Right cardiac atrium (tissue), 5 donors: Measurements from ENCODE around the gene OR4N5. TPM values are rescaled to one million over a fixed set of nuclear protein-coding genes. Genes with fewer than 3 reads are reported as not detected.
"Not testable (repeated sequence)": the region's sequence is repeated elsewhere in the genome, so short reads cannot be mapped to it uniquely, and the experiment has no call there.

Source experiments
- ATAC-seq, 2 donors: fragments of 200-7000 bp; cut with Tn5 transposase; one replicate each; pipeline versions ENCODE4 v1.8.0 to v1.9.1; 2020; ENCODE audit warnings: moderate library complexity in 2 of 2, mild to moderate bottlenecking in 1 of 2
- DNase-seq, 3 donors: peaks; one replicate each; pipeline ENCODE4 v3.0.0-alpha.2; 2020
- H3K27ac ChIP-seq: one replicate; pipeline ENCODE4 v1.5.1; 2013; ENCODE audit warnings: mild to moderate bottlenecking, low read length, control low read depth, moderate library complexity
- H3K27me3 ChIP-seq: one replicate; pipeline ENCODE4 v1.6.1; 2013; ENCODE audit not compliant: control insufficient read depth, insufficient read depth
- H3K4me1 ChIP-seq: one replicate; pipeline ENCODE4 v1.6.1; 2013; ENCODE audit warnings: low read length; ENCODE audit not compliant: control insufficient read depth, insufficient read depth
- H3K4me3 ChIP-seq: one replicate; pipeline ENCODE4 v1.5.1; 2013; ENCODE audit warnings: low read length, control low read depth
- H3K9me3 ChIP-seq: one replicate; pipeline ENCODE4 v1.6.1; 2013; ENCODE audit warnings: low read length; ENCODE audit not compliant: control insufficient read depth
- WGBS: extraction: QIAGEN DNeasy Blood & Tissue Kit; methylation state at CpG from one replicate; pipeline ENCODE4 v1.1.7; 2013; 5-methylcytosine and 5-hydroxymethylcytosine counted together
- intact Hi-C, 4 donors: fragments of 100-400 bp; cut with DNase I; formaldehyde crosslinking; loops; one replicate each; pipeline versions ENCODE4 v1.11.0 to v1.14.0; 2022 to 2023
- long read RNA-seq, 4 donors: library from polyadenylated mRNA; unstranded; transcript quantifications; one replicate each; pipeline ENCODE4 v2.0.0, GENCODE V29; 2020 to 2021
- polyA plus RNA-seq: library from polyadenylated mRNA; stranded (reverse); fragments of 200-250 nt; gene quantifications from one replicate; pipeline ENCODE4 v1.2.3, GENCODE V29; 2013
- total RNA-seq, 4 donors: library from RNA; stranded (reverse); fragmentation: NEBNext Ultra II Directional; extraction: Animal tissue kit (Norgen Biotek cat#: 25700); gene quantifications; one replicate each; pipeline ENCODE4 v1.2.1, GENCODE V29; 2021
- donor health status: healthy with polysubstance abuse.
- donor health status: DM: no; HTN: yes; CAD: no.
- donor health status: DM: no; HTN: no; CAD: no.
- donor health status: DM: no; HTN: yes; CAD: no; lungs with severe emphysema.
- donor health status: DM: yes; HTN: yes; CAD: no.

OR4N5 gene, protein sequence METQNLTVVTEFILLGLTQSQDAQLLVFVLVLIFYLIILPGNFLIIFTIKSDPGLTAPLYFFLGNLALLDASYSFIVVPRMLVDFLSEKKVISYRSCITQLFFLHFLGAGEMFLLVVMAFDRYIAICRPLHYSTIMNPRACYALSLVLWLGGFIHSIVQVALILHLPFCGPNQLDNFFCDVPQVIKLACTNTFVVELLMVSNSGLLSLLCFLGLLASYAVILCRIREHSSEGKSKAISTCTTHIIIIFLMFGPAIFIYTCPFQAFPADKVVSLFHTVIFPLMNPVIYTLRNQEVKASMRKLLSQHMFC
- total RNA-seq = not detected
- not detected for polyA plus RNA-seq
- long read RNA-seq, donor 1 = 0 reads
- long read RNA-seq, donor 2 = 0 reads
- long read RNA-seq, donor 3 = 0 reads
- long read RNA-seq, donor 4 = 0 reads

DNA sequence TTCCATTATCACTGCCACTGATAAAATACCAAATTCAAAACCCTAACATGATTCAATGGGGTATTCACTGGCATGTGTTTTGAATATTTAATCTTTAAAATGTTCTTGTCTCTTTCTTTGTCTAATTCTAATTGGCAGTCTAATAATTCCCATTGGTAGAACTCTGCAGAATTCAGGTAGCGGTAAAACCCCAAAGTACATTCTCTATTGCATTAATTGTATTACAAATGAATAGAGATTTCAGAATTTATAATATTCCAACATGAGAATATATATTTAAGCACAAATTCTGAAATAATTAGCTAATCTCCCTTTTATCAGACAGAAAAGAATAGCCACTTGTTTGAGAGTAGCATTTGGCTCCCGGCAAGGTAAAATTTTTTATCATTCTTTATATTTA is at the start of gene OR4N5:
Gene OR4N5, plus strand, starts transcription at position 301 of the 400 bp plus-strand sequence. CDS start 4,916 bp downstream, outside the sequence.
- no peaks in the 10 kb centered on the region for H3K9me3 ChIP-seq
- no peaks in the 10 kb centered on the region for H3K27me3 ChIP-seq
- 84% methylated on average over 2 of the region's 2 CpGs for WGBS
- intact Hi-C loops = no loop called here
- H3K27ac ChIP-seq = no peak within 1 kb of the TSS
- no peaks in the 10 kb centered on the region for H3K4me1 ChIP-seq
- H3K4me3 ChIP-seq = no peak within 1 kb of the TSS
- DNase-seq (no peak), ATAC-seq (no peak)

DNA sequence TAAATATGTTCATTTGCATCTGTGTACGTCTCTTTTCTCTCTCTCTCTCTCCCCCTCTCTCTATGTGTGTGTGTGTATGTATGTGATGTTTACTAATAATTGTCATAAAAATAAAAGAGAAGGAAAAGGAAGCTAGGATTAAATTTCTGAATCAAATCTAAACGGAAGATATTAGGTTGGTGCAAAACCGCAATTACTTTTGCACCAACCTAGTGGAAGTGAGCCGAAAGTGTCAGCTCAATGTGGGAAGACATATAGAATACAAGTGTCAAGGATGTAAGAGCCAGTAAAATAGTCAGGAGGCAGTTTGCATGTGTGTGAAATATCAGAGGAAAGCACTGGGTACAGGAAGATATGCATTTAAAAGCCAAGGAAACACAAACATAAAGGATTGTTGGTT is 46.6 kb upstream of the OR4N5 start:
- WGBS = 43% methylated on average over 4 of the region's 4 CpGs
- no peak for ATAC-seq
- H3K27ac ChIP-seq = no peak overlapping the region

DNA sequence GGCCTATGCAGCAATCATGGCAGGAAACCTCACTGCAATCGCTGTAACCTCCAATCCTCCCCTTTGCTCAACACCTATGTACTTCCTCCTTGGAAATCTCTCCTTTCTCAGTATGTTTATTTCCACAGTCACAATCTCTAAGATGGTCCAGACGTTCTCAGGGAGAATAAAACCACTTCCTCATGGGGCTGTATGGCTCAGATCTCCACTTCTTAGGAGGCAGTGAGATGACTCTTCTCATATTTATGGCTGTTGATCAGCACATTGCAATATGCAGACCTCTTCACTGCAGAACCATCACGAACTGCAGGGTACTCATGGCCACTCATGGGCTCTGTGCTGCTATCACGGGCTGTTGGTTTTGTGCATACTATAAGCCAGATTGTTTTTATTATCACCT is 45.2 kb upstream of the OR4N5 start:
- Histone ChIP-seq H3K27ac (no peak overlapping the region), H3K4me3 (no peak overlapping the region), H3K9me3 (no peaks in the 10 kb centered on the region), H3K27me3 (no peaks in the 10 kb centered on the region), H3K4me1 (no peaks in the 10 kb centered on the region)
- DNase-seq (no peak), ATAC-seq (no peak)
- intact Hi-C loops = no loop called here
- 24% methylated on average over 4 of the region's 4 CpGs for WGBS

More for the DNA sequence above, 46.6 kb upstream of the OR4N5 start:
- no peak overlapping the region for H3K4me3 ChIP-seq
- intact Hi-C loops = no loop called here
- no peaks in the 10 kb centered on the region for H3K27me3 ChIP-seq
- no peaks in the 10 kb centered on the region for H3K9me3 ChIP-seq
- H3K4me1 ChIP-seq = no peaks in the 10 kb centered on the region
- DNase-seq = no peak

DNA sequence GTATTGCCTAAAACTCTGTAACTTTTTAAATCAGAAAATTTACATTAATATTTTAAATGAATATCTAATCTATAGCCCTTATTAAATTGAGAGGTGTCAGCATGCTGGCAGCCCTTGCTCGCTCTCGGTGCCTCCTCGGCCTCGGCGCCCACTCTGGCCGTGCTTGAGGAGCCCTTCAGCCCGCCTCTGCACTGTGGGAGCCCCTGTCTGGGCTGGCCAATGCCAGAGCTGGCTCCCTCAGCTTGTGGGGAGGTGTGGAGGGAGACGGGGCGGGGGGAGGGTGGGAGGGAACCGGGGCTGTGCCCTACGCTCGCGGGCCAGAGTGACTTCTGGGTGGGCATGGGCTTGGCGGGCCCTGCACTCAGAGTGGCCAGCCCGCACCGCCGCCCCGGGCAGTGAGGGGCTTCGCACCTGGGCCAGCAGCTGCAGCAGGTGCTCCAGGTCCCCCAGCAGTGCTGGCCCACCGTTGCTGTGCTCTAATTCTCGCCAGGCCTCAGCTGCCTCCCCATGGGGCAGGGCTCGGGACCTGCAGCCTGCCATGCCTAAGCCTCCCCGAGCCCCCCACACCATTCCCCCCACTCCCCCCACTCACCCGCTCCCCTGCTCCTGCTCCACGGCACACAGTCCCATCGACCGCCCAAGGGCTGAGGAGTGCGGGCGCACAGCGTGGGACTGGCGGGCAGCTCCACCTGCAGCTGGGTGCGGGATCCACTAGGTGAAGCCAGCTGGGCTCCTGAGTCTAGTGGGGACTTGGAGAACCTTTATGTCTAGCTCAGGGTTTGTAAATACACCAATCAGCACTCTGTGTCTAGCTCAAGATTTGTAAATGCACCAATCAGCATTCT is 39.5 kb upstream of the OR4N5 start:
- intact Hi-C loops, H3K9me3 ChIP-seq, H3K27ac ChIP-seq, H3K4me1 ChIP-seq, H3K27me3 ChIP-seq, H3K4me3 ChIP-seq, ATAC-seq: not testable (repeated sequence)
- DNase-seq = peak in 2 of 3 donors; percentile 32 to 38
- WGBS = 88% methylated on average over 32 of the region's 32 CpGs

DNA sequence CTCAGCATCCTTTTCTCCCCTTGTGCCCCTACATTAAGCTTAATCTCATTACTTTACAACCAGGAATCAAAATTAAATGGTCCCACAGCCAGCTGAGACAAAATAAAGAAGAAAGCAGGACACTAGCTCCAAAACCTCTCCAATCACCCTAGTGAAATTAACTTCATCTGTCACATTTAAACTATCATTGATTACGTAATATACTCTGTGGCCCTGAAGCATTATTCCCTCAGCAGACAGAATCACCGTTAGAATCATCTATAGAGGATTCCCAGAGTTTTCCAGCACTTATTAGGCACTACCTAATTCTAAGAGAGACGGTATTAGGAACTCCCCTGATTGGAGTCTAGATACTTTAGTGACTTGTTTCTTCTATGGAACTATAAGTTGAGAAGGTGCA is 28.2 kb upstream of the OR4N5 start, which contains the start of gene OR4K17:
Gene OR4K17, plus strand, starts transcription at position 302 of the 400 bp plus-strand sequence. CDS start 6,761 bp downstream, outside the sequence.
- Histone ChIP-seq H3K4me1 (no peaks in the 10 kb centered on the region), H3K4me3 (no peak within 1 kb of the TSS), H3K27ac (no peak within 1 kb of the TSS), H3K27me3 (no peaks in the 10 kb centered on the region), H3K9me3 (no peaks in the 10 kb centered on the region)
- intact Hi-C loops = no loop called here
- DNase-seq (no peak), ATAC-seq (no peak)
- 53% methylated on average over 3 of the region's 3 CpGs for WGBS

DNA sequence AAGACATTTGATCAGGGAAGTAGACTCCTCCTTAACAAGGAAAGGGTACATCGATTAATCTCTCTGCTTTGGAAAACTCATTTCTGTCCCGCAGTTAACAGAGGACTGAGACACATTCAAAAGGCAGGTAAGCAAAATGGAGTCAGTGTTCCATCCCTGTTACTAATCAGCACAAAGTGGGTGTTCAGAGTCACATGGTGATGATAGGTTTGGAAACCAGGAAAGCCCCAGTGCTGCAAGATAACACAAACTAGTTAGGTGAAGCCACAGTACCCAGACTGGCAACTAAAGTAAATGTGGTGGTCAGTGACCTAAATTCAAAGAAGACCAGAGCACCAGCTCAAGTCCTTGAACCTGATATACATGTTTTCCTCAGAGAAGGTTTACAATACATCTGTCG is 26.3 kb upstream of the OR4N5 start:
- no peak for ATAC-seq
- Histone ChIP-seq H3K27ac (no peak overlapping the region), H3K4me3 (no peak overlapping the region), H3K4me1 (no peaks in the 10 kb centered on the region), H3K27me3 (no peaks in the 10 kb centered on the region), H3K9me3 (no peaks in the 10 kb centered on the region)
- WGBS = 64% methylated on average over 3 of the region's 3 CpGs
- DNase-seq = no peak
- intact Hi-C loops = no loop called here

DNA sequence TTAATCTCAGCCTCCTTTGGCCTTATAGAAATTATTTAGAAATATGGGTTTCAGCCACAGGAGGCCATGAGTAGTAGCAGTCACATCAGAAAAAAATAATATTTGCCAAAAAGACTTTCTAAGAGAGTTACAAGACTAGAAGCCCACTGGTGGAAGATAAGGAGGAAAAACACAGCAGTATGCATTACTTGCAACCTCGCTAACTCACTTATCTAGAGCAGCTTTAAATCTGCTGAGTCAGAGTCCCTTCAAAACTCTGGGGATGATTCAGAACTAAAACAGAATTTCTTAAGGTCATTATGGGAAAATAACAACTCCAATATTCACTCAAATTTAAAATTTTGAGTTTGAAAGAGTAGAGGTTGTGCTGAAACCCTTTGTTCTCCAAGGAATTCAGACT is 21.9 kb upstream of the OR4N5 start:
- Histone ChIP-seq H3K4me1 (no peaks in the 10 kb centered on the region), H3K9me3 (no peaks in the 10 kb centered on the region), H3K4me3 (no peak overlapping the region), H3K27ac (no peak overlapping the region), H3K27me3 (no peaks in the 10 kb centered on the region)
- ATAC-seq (no peak), DNase-seq (no peak)
- intact Hi-C loops = no loop called here
- whole genome bisulfite sequencing = 46% methylated on average over 1 of the region's 1 CpG

DNA sequence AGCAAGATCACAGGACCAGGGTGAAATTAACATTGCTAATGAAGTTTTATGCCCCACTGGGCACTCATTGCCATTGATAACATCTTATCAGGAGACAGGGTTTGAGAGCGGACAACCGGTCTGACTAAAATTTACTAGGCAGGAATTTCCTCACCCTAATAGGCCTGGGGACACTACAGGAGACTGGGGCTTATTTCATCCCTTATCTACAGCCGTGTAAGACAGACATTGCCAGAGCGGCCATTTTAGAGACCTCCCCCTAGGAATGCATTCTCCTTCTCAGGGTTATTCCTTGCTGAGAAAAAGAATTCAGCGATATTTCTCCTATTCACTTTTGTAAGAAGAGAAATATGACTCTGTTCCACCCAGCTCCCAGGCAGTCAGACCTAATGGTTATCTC is 19.8 kb upstream of the OR4N5 start:
- WGBS = 73% methylated on average over 5 of the region's 5 CpGs

DNA sequence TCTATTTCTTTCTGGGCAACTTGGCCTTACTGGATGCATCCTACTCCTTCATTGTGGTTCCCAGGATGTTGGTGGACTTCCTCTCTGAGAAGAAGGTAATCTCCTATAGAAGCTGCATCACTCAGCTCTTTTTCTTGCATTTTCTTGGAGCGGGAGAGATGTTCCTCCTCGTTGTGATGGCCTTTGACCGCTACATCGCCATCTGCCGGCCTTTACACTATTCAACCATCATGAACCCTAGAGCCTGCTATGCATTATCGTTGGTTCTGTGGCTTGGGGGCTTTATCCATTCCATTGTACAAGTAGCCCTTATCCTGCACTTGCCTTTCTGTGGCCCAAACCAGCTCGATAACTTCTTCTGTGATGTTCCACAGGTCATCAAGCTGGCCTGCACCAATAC is 5.3 kb downstream of the OR4N5 start:
- H3K27me3 ChIP-seq = no peaks in the 10 kb centered on the region
- 25% methylated on average over 7 of the region's 7 CpGs for WGBS
- no peak overlapping the region for H3K4me3 ChIP-seq
- no peaks in the 10 kb centered on the region for H3K9me3 ChIP-seq
- ATAC-seq (no peak), DNase-seq (no peak)
- no peaks in the 10 kb centered on the region for H3K4me1 ChIP-seq
- intact Hi-C loops = no loop called here
- no peak overlapping the region for H3K27ac ChIP-seq

More for the DNA sequence above, 19.8 kb upstream of the OR4N5 start:
- DNase-seq (no peak), ATAC-seq (no peak)
- H3K4me1 ChIP-seq = no peaks in the 10 kb centered on the region
- no peaks in the 10 kb centered on the region for H3K9me3 ChIP-seq
- no peaks in the 10 kb centered on the region for H3K27me3 ChIP-seq
- intact Hi-C loops = no loop called here
- H3K4me3 ChIP-seq = no peak overlapping the region
- no peak overlapping the region for H3K27ac ChIP-seq

DNA sequence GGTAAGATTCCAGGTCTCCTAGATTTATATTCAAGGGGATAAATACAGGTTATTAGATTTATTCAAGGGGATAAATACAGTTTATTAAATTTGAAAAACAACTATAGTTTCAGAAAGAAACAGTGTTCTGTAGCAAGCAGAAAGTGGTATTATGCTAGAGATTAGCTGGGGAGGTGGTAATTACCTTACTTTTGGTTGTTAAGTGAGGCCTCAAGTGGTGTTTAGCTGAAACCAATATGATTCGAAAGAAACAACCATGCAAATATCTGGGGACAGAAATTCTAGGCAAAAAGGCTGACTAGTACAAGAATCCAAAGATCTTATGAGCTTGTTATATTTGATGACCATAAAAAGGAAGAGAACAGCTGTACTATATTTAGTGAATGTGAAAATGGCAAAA is 6.2 kb downstream of the OR4N5 start:
- 59% methylated on average over 1 of the region's 1 CpG for WGBS
- no peak for DNase-seq
- ATAC-seq = no peak
- Histone ChIP-seq H3K4me3 (no peak overlapping the region), H3K27me3 (no peaks in the 10 kb centered on the region), H3K4me1 (no peaks in the 10 kb centered on the region), H3K9me3 (no peaks in the 10 kb centered on the region), H3K27ac (no peak overlapping the region)
- intact Hi-C loops = no loop called here

DNA sequence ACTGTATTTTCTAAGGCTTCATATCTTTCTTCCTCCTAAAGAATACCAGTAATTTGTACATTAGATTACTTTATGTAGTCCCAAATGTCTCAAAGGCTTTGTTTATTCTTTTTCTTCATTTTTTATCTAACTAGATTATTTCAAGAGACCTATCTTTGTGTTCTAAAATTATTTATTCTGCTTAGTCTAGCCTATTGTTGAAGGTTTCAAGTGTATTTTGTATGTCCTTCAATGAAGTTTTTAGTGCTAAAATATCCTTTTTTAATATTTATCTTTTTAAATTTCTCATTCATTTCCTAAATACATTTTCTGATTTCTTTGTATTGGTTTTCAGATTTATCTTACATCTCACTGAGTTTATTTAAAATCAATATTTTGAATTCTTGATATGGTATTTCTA is 25.8 kb downstream of the OR4N5 start:
- H3K27ac ChIP-seq = no peak overlapping the region
- H3K4me3 ChIP-seq = no peak overlapping the region
- no peaks in the 10 kb centered on the region for H3K4me1 ChIP-seq
- H3K9me3 ChIP-seq = no peaks in the 10 kb centered on the region
- DNase-seq (no peak), ATAC-seq (no peak)
- H3K27me3 ChIP-seq = no peaks in the 10 kb centered on the region
- intact Hi-C loops = no loop called here
